HepG2 (cell line): ENCODE measurements around the gene RNFT2. TPM values are rescaled to one million over a fixed set of nuclear protein-coding genes. Genes with fewer than 3 reads are reported as not detected.

Experiments used
- ARNTL ChIP-seq: sonication (generic); formaldehyde crosslinking; IDR thresholded peaks from 2 replicates; pipeline ENCODE4 v1.4.0; 2020; ENCODE audit warnings: mild to moderate bottlenecking, missing genetic modification reagents
- EP300 ChIP-seq, 3 experiments: sonication (generic) in 1 of 3; formaldehyde crosslinking in 1 of 3; IDR thresholded peaks; 2 replicates each; pipeline versions ENCODE4 v1.5.1 to v1.6.1; 2011 to 2020; ENCODE audit warnings: low read depth in 2 of 3, low read length in 2 of 3, borderline replicate concordance in 1 of 3, improper control_type of control experiment in 1 of 3, mild to moderate bottlenecking in 1 of 3, missing genetic modification reagents in 1 of 3, moderate library complexity in 1 of 3
- HNRNPH1 ChIP-seq: fragments of 200-400 bp; formaldehyde crosslinking; optimal IDR thresholded peaks from 2 replicates; pipeline ENCODE3; 2017; ENCODE audit warnings: mild to moderate bottlenecking, low read depth, low read length
- KDM6A ChIP-seq: IDR thresholded peaks from 2 replicates; pipeline ENCODE4 v1.6.1; 2016; ENCODE audit warnings: low read depth
- RARA ChIP-seq: IDR thresholded peaks from 2 replicates; pipeline ENCODE4 v1.6.1; 2016; ENCODE audit warnings: missing genetic modification reagents, missing compliant biosample characterization
- SKI ChIP-seq: fragments of 450-650 bp; IDR thresholded peaks from one replicate; pipeline ENCODE4 v1.6.1; 2018; ENCODE audit warnings: mild to moderate bottlenecking; ENCODE audit not compliant: partially characterized antibody
- SMAD1 ChIP-seq: sonication (generic); formaldehyde crosslinking; IDR thresholded peaks from 2 replicates; pipeline ENCODE4 v1.4.0; 2020; ENCODE audit warnings: missing genetic modification reagents, low read depth, mild to moderate bottlenecking, borderline replicate concordance
- TAF1 ChIP-seq: sonication (generic); formaldehyde crosslinking; IDR thresholded peaks from 2 replicates; pipeline ENCODE4 v1.4.0; 2020; ENCODE audit warnings: missing genetic modification reagents
- ZBTB20 ChIP-seq: sonication (generic); formaldehyde crosslinking; IDR thresholded peaks from 2 replicates; pipeline ENCODE4 v1.8.1; 2023; ENCODE audit warnings: missing genetic modification reagents, low read depth, mild to moderate bottlenecking, borderline replicate concordance
- ZFP90 ChIP-seq: sonication (generic); formaldehyde crosslinking; IDR thresholded peaks from 2 replicates; pipeline ENCODE4 v1.8.0; 2022; ENCODE audit warnings: missing genetic modification reagents, mild to moderate bottlenecking, inconsistent platforms, borderline replicate concordance
- ZNF136 ChIP-seq: sonication (generic); formaldehyde crosslinking; IDR thresholded peaks from 2 replicates; pipeline ENCODE4 v1.8.1; 2022; ENCODE audit warnings: low read depth, mild to moderate bottlenecking, moderate library complexity, missing genetic modification reagents
- ZNF350 ChIP-seq: sonication (generic); formaldehyde crosslinking; IDR thresholded peaks from 2 replicates; pipeline ENCODE4 v1.4.0; 2020; ENCODE audit warnings: mild to moderate bottlenecking, low read depth, missing genetic modification reagents, borderline replicate concordance
- ZUFSP ChIP-seq: sonication (generic); formaldehyde crosslinking; IDR thresholded peaks from 2 replicates; pipeline ENCODE4 v1.9.0; 2021; ENCODE audit warnings: missing genetic modification reagents, mild to moderate bottlenecking, borderline replicate concordance
- polyA plus RNA-seq, 8 experiments: library from polyadenylated mRNA; depleted of rRNA in 3 of 8; stranded (reverse) in 7 of 8; unstranded in 1 of 8; fragments of >200 nt; fragmentation: Illumina TruSeq in 4 of 8; extraction: Trizol in 4 of 8; gene quantifications; 2 replicates each; pipeline versions ENCODE4 v1.2.1 to v1.2.3, GENCODE V29; 2011 to 2016; ENCODE audit warnings: low read depth in 4 of 8, missing spikeins in 1 of 8, mixed read lengths in 1 of 8; ENCODE audit not compliant: insufficient read depth in 1 of 8
- total RNA-seq, 5 experiments: library from RNA; depleted of rRNA; stranded (reverse); fragments of >200 nt; fragmentation: Illumina TruSeq; extraction: Trizol; gene quantifications; 2 replicates each; pipeline ENCODE4 v1.2.3, GENCODE V29; 2016; ENCODE audit warnings: low read depth in 1 of 5
- TF ChIP-seq, protein P1 (sequence below): sonication (generic); formaldehyde crosslinking; IDR thresholded peaks from 2 replicates; pipeline ENCODE4 v1.4.0; 2020; ENCODE audit warnings: mild to moderate bottlenecking, missing genetic modification reagents
- TF ChIP-seq, protein P2 (sequence below): sonication (generic); formaldehyde crosslinking; IDR thresholded peaks from 2 replicates; pipeline ENCODE4 v1.4.0; 2020; ENCODE audit warnings: missing genetic modification reagents, borderline replicate concordance
- TF ChIP-seq, protein P3 (sequence below): sonication (generic); formaldehyde crosslinking; IDR thresholded peaks from 2 replicates; pipeline ENCODE4 v1.4.0; 2020; ENCODE audit warnings: missing genetic modification reagents
- TF ChIP-seq, protein P4 (sequence below): IDR thresholded peaks from 2 replicates; pipeline ENCODE4 v1.6.1; 2016

The RNFT2 gene
- total and polyA plus RNA-seq, 2 of the 13 experiments (the other 11 are each of a cell fraction or from before 2014, with no cell fraction given), result 3.3 to 8.3 TPM

DNA sequence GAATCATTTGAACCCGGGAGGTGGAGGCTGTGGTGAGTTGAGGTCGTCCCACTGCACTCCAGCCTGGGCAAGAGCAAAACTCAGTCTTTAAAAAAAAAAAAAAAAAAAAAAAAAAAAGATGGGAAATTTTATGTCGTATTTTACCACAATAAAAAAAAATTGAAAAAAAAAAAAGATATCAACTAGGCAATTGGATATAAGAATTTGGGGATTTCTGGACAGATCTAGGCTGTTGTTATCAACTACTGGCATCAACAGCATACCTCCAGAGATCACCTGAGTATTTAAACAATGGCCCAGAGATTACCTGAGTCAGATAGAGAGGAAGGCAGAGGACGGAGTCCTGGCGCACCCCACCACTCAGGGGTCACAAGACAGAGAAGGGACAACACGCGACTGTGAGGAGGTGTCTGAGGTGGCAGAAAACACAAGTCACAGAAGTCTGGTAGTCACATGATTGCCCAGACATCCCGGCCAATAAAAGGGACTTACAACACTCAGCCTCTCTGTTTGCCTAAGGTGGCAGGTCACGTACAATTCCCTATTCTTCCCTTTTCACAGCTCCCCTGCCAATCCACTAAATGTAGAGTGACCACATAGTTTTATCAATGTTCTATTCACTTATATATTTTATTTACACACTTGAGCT, 2.0 kb upstream of the RNFT2 start (continued):
- TF ChIP-seq EP300 (IDR thresholded peaks at IDR 0.05; ENCODE audit: low read depth in 2 of 2, low read length in 2 of 2) (peak in 1 of 2 experiments; percentile 43; a peak in 1 of 4 replicates), EP300 (CRISPR knock-in tag; IDR thresholded peaks at IDR 0.05; ENCODE audit: borderline replicate concordance) (no peak), HNRNPH1 (no peak), ZUFSP (CRISPR knock-in tag) (no peak), ZNF350 (no peak), SKI (peak; percentile 60), ZFP90 (no peak), TAF1 (CRISPR knock-in tag) (no peak), RARA (peak; percentile 55), ARNTL (CRISPR knock-in tag) (no peak), ZNF136 (CRISPR knock-in tag) (no peak), SMAD1 (CRISPR knock-in tag) (no peak), ZBTB20 (CRISPR knock-in tag) (no peak), KDM6A (CRISPR knock-in tag) (no peak)
- TF ChIP-seq, protein P1, sequence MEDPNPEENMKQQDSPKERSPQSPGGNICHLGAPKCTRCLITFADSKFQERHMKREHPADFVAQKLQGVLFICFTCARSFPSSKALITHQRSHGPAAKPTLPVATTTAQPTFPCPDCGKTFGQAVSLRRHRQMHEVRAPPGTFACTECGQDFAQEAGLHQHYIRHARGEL (CRISPR knock-in tag), result no peak
- TF ChIP-seq, protein P2, sequence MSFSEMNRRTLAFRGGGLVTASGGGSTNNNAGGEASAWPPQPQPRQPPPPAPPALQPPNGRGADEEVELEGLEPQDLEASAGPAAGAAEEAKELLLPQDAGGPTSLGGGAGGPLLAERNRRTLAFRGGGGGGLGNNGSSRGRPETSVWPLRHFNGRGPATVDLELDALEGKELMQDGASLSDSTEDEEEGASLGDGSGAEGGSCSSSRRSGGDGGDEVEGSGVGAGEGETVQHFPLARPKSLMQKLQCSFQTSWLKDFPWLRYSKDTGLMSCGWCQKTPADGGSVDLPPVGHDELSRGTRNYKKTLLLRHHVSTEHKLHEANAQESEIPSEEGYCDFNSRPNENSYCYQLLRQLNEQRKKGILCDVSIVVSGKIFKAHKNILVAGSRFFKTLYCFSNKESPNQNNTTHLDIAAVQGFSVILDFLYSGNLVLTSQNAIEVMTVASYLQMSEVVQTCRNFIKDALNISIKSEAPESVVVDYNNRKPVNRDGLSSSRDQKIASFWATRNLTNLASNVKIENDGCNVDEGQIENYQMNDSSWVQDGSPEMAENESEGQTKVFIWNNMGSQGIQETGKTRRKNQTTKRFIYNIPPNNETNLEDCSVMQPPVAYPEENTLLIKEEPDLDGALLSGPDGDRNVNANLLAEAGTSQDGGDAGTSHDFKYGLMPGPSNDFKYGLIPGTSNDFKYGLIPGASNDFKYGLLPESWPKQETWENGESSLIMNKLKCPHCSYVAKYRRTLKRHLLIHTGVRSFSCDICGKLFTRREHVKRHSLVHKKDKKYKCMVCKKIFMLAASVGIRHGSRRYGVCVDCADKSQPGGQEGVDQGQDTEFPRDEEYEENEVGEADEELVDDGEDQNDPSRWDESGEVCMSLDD, result no peak
- TF ChIP-seq, protein P3, sequence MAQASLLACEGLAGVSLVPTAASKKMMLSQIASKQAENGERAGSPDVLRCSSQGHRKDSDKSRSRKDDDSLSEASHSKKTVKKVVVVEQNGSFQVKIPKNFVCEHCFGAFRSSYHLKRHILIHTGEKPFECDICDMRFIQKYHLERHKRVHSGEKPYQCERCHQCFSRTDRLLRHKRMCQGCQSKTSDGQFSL, result no peak
- TF ChIP-seq, protein P4, sequence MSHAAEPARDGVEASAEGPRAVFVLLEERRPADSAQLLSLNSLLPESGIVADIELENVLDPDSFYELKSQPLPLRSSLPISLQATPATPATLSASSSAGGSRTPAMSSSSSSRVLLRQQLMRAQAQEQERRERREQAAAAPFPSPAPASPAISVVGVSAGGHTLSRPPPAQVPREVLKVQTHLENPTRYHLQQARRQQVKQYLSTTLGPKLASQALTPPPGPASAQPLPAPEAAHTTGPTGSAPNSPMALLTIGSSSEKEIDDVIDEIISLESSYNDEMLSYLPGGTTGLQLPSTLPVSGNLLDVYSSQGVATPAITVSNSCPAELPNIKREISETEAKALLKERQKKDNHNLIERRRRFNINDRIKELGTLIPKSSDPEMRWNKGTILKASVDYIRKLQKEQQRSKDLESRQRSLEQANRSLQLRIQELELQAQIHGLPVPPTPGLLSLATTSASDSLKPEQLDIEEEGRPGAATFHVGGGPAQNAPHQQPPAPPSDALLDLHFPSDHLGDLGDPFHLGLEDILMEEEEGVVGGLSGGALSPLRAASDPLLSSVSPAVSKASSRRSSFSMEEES (CRISPR knock-in tag), result peak; percentile 73; the same call in 1 of the 2 replicates
